Measurements from ENCODE around the gene TCF25. TPM values are rescaled to one million over a fixed set of nuclear protein-coding genes. Genes with fewer than 3 reads are reported as not detected.

Gene TCF25
- total RNA-seq, 1 experiment from 2014 or later = 345 TPM

GRCh38 chr16:89842471-89843408 lies 30.7 kb upstream of the TCF25 start:
- ATAC-seq (0 out of 2 replicates have a peak, but pooled peaks have one; percentile 8), DNase-seq (ENCODE audit: low read depth, low spot score) (no peak)
- Histone ChIP-seq H3K27me3 (ENCODE audit: insufficient read depth, low read length) (no peaks in the 10 kb centered on the region), H3K36me3 (ENCODE audit: control insufficient read depth in 1 of 2, insufficient read depth in 2 of 2, low read length in 2 of 2) (no peaks in the 10 kb centered on the region), H3K4me2 (ENCODE audit: low read length) (no peak overlapping the region), H4K20me1 (ENCODE audit: insufficient read depth) (no peaks in the 10 kb centered on the region), H3K9me3 (ENCODE audit: control insufficient read depth in 1 of 2, insufficient read depth in 1 of 2, low read depth in 1 of 2, low read length in 2 of 2) (no peaks in the 10 kb centered on the region), H3K9me2 (ENCODE audit: insufficient read depth) (no peaks in the 10 kb centered on the region), H3K4me1 (ENCODE audit: control insufficient read depth in 1 of 2, insufficient read depth in 2 of 2, low read length in 2 of 2) (peaks cover 0 to 3% of the 10 kb centered on the region in 2 experiments; a peak in 1 of 4 replicates), H2AFZ (ENCODE audit: low read depth, low read length, poor library complexity, severe bottlenecking) (no peak overlapping the region), H3K4me3 (replicated peaks in 1 of 2; ENCODE audit: low read depth in 1 of 2, low read length in 2 of 2) (no peak overlapping the region), H3K9ac (ENCODE audit: low read length) (no peak overlapping the region), H3K27ac (ENCODE audit: low read depth, low read length) (no peak overlapping the region), H3K79me2 (ENCODE audit: insufficient read depth, low read length) (no peaks in the 10 kb centered on the region)
- intact Hi-C loops (cut with micrococcal nuclease) = no loop called here
- ChIA-PET POLR2A (no interaction called here), CTCF (interaction anchor here (1.0 to 1.5 kb wide), 2 partner anchors 12 to 18 kb away, joined by 3 read pairs; no protein-coding TSS in a partner anchor), RAD21 (ENCODE audit: low non-redundant PET in 1 of 2, low total read pairs in 2 of 2, uncharacterized antibody in 2 of 2, unreplicated experiment in 2 of 2) (no interaction called here)
- no TSS peak for BruUV-seq (replicated peaks)
- TF ChIP-seq JUND (IDR thresholded peaks at IDR 0.05) (no peak), ATF3 (IDR thresholded peaks at IDR 0.05) (no peak), ELF1 (IDR thresholded peaks at IDR 0.05; ENCODE audit: borderline replicate concordance, low read depth) (no peak), FOSL1 (IDR thresholded peaks at IDR 0.05; ENCODE audit: low read depth) (no peak), EZH2 (IDR thresholded peaks at IDR 0.05) (no peak), EGR1 (IDR thresholded peaks at IDR 0.05; ENCODE audit: low read depth) (no peak), ZFX (IDR thresholded peaks at IDR 0.05) (no peak), YY1 (IDR thresholded peaks at IDR 0.05; ENCODE audit: extremely low read depth, insufficient replicate concordance, low read depth, low read length) (no peak), CBX3 (IDR thresholded peaks at IDR 0.05; ENCODE audit: low read depth) (no peak), MAX (IDR thresholded peaks at IDR 0.05) (no peak), POLR2A (IDR thresholded peaks at IDR 0.05; ENCODE audit: borderline replicate concordance, extremely low read depth, insufficient read depth, insufficient read length) (no peak)

All from HCT116 (cell line).